CD14-positive monocyte (primary cell): ENCODE results near the gene CYTH4. TPM values are rescaled to one million over a fixed set of nuclear protein-coding genes. Genes with fewer than 3 reads are reported as not detected.

Experiments
- DNase-seq, 3 donors: peaks; one replicate each; pipeline ENCODE4 v3.0.0-alpha.2; 2011 to 2022
- H2AFZ ChIP-seq: 2 replicates; pipeline ENCODE4 v1.6.0; 2012; ENCODE audit warnings: mild to moderate bottlenecking, low read depth, low read length, inconsistent platforms; ENCODE audit not compliant: insufficient read depth, poor library complexity, severe bottlenecking
- H3K27ac ChIP-seq, 2 donors: 1 replicate in 1 of 2; 2 replicates in 1 of 2; pipeline ENCODE4 v1.5.1; 2012 to 2013; ENCODE audit warnings: low read length in 2 of 2, control low read depth in 1 of 2, inconsistent platforms in 1 of 2, low read depth in 1 of 2, mild to moderate bottlenecking in 1 of 2
- H3K27me3 ChIP-seq, 2 donors: one replicate each; pipeline versions ENCODE4 v1.6.0 to v1.6.1; 2011 to 2013; ENCODE audit warnings: low read length in 2 of 2; ENCODE audit not compliant: control insufficient read depth in 2 of 2, insufficient read depth in 2 of 2
- H3K36me3 ChIP-seq, 2 donors: replicated peaks in 1 of 2; 1 replicate in 1 of 2; 2 replicates in 1 of 2; pipeline versions ENCODE4 v1.5.1 to v1.6.1; 2012 to 2013; ENCODE audit warnings: low read length in 2 of 2, control low read depth in 1 of 2, inconsistent platforms in 1 of 2, mild to moderate bottlenecking in 1 of 2; ENCODE audit not compliant: insufficient read depth in 2 of 2, control insufficient read depth in 1 of 2
- H3K4me1 ChIP-seq, 2 donors: 1 replicate in 1 of 2; 2 replicates in 1 of 2; pipeline versions ENCODE4 v1.5.1 to v1.6.1; 2012 to 2013; ENCODE audit warnings: low read length in 2 of 2, control low read depth in 1 of 2, inconsistent platforms in 1 of 2, mild to moderate bottlenecking in 1 of 2, moderate library complexity in 1 of 2; ENCODE audit not compliant: insufficient read depth in 2 of 2, control insufficient read depth in 1 of 2
- H3K4me2 ChIP-seq: replicated peaks from 2 replicates; pipeline ENCODE3; 2012; ENCODE audit warnings: low read length, moderate library complexity, mild to moderate bottlenecking; ENCODE audit not compliant: poor library complexity, severe bottlenecking; ENCODE audit errors: extremely low read depth
- H3K4me3 ChIP-seq, 3 experiments: fragments of 200-600 bp in 1 of 3; sonication (generic) in 1 of 3; replicated peaks in 1 of 3; 1 replicate in 2 of 3; 2 replicates in 1 of 3; pipeline ENCODE4 v1.5.1; 2011 to 2013; ENCODE audit warnings: low read length in 3 of 3, mild to moderate bottlenecking in 3 of 3, control low read depth in 2 of 3, low read depth in 2 of 3, inconsistent platforms in 1 of 3, moderate library complexity in 1 of 3
- H3K79me2 ChIP-seq: 2 replicates; pipeline ENCODE4 v1.6.0; 2012; ENCODE audit warnings: mild to moderate bottlenecking, control low read depth, inconsistent platforms, low read length, moderate library complexity; ENCODE audit not compliant: insufficient read depth
- H3K9ac ChIP-seq: 2 replicates; pipeline ENCODE4 v1.6.0; 2017; ENCODE audit warnings: low read length, mild to moderate bottlenecking; ENCODE audit not compliant: insufficient read depth, poor library complexity, severe bottlenecking
- H3K9me3 ChIP-seq, 2 donors: replicated peaks in 1 of 2; 1 replicate in 1 of 2; 2 replicates in 1 of 2; pipeline versions ENCODE4 v1.5.1 to v1.6.1; 2012 to 2013; ENCODE audit warnings: low read length in 2 of 2, control low read depth in 1 of 2; ENCODE audit not compliant: control insufficient read depth in 1 of 2, insufficient read depth in 1 of 2
- H4K20me1 ChIP-seq: 2 replicates; pipeline ENCODE4 v1.6.0; 2012; ENCODE audit warnings: mild to moderate bottlenecking, low read length, control low read depth, moderate library complexity; ENCODE audit not compliant: insufficient read depth
- H3K27ac Mint-ChIP-seq, 7 donors: one replicate each; pipeline ENCODE4 v1.8.0; 2020; ENCODE audit warnings: mild to moderate bottlenecking in 7 of 7, mixed read lengths in 7 of 7, moderate library complexity in 6 of 7, inconsistent platforms in 2 of 7
- H3K27me3 Mint-ChIP-seq, 3 donors: one replicate each; pipeline ENCODE4 v1.8.0; 2021 to 2022; ENCODE audit warnings: low read depth in 3 of 3, mild to moderate bottlenecking in 3 of 3, mixed read lengths in 3 of 3, moderate library complexity in 3 of 3, inconsistent platforms in 1 of 3
- H3K36me3 Mint-ChIP-seq, 2 donors: one replicate each; pipeline ENCODE4 v1.8.0; 2020; ENCODE audit warnings: mixed read lengths in 2 of 2, inconsistent platforms in 1 of 2, mild to moderate bottlenecking in 1 of 2
- H3K4me1 Mint-ChIP-seq: one replicate; pipeline ENCODE4 v1.8.0; 2020; ENCODE audit warnings: mild to moderate bottlenecking, mixed read lengths
- H3K4me3 Mint-ChIP-seq, 2 donors: one replicate each; pipeline ENCODE4 v1.8.0; 2020; ENCODE audit warnings: mild to moderate bottlenecking in 2 of 2, mixed read lengths in 2 of 2, moderate library complexity in 1 of 2
- H3K9me3 Mint-ChIP-seq, 7 donors: one replicate each; pipeline ENCODE4 v1.8.0; 2020 to 2022; ENCODE audit warnings: mixed read lengths in 7 of 7, mild to moderate bottlenecking in 6 of 7, moderate library complexity in 6 of 7, inconsistent platforms in 2 of 7
- CTCF ChIP-seq: fragments of 200-600 bp; IDR thresholded peaks from one replicate; pipeline ENCODE4 v1.8.0; 2022; ENCODE audit warnings: antibody characterized with exemption, mild to moderate bottlenecking
- WGBS: methylation state at CpG from one replicate; pipeline ENCODE4 v1.1.5; 2013; ENCODE audit warnings: missing lambda C conversion rate; ENCODE audit not compliant: insufficient coverage; 5-methylcytosine and 5-hydroxymethylcytosine counted together
- intact Hi-C, 2 donors: fragments of 100-400 bp; cut with micrococcal nuclease; formaldehyde crosslinking; loops; one replicate each; pipeline versions ENCODE4 v1.15.0 to v1.15.1; 2023
- polyA plus RNA-seq, 3 donors: library from polyadenylated mRNA; depleted of rRNA in 1 of 3; unstranded in 2 of 3; stranded (reverse) in 1 of 3; fragments of 300-500 nt in 2 of 3; fragments of >200 nt in 1 of 3; fragmentation: Illumina TruSeq in 2 of 3; gene quantifications; 1 replicate in 2 of 3; 2 replicates in 1 of 3; pipeline ENCODE4 v1.2.3, GENCODE V29; 2012 to 2021

CYTH4 gene
- polyA plus RNA-seq, 3 donors: 51.0 to 254 (median 70.0) TPM

GRCh38 chr22:37270928-37271650 is 11.2 kb upstream of the CYTH4 start:
- intact Hi-C loops: loop anchor here in 1 of 2 donors (2.0 kb wide), 1 partner anchor 40 kb away; no protein-coding TSS in a partner anchor
- 17% methylated on average over 5 of the region's 8 CpGs for WGBS
- Histone ChIP-seq H2AFZ (no peak overlapping the region), H3K36me3 (no peaks in the 10 kb centered on the region), H3K4me2 (peak overlapping the region; percentile 30), H3K9ac (no peak overlapping the region), H3K9me3 (no peaks in the 10 kb centered on the region), H4K20me1 (no peaks in the 10 kb centered on the region), H3K79me2 (no peaks in the 10 kb centered on the region), H3K4me1 (peaks cover 95 to 98% of the 10 kb centered on the region in 2 donors), H3K27me3 (no peaks in the 10 kb centered on the region), H3K4me3 (peak overlapping the region in 1 of 3 experiments; percentile 7), H3K27ac (peak overlapping the region; percentile 46 to 78)
- Mint-ChIP-seq H3K36me3 (peaks cover 0 to 2% of the 10 kb centered on the region in 2 donors), H3K27me3 (peaks cover 0 to 5% (median 3%) of the 10 kb centered on the region in 3 donors), H3K9me3 (peaks cover 0 to 4% (median 0%) of the 10 kb centered on the region in 7 donors), H3K4me3 (no peak overlapping the region), H3K4me1 (peaks cover 94% of the 10 kb centered on the region), H3K27ac (peak overlapping the region; percentile 90 to 96 (median 95))
- no peak for TF ChIP-seq CTCF
- peak; percentile 92 to 98 (median 96) for DNase-seq

GRCh38 chr22:37273126-37273845 is 9.0 kb upstream of the CYTH4 start:
- peak in 2 of 3 donors; percentile 65 to 75 for DNase-seq
- WGBS: 58% methylated on average over 13 of the region's 17 CpGs
- H2AFZ ChIP-seq: peak overlapping the region; percentile 23
- Mint-ChIP-seq H3K9me3 (peaks cover 0 to 4% (median 2%) of the 10 kb centered on the region in 7 donors), H3K4me3 (peak overlapping the region in 1 of 2 donors; percentile 48), H3K27ac (peak overlapping the region; percentile 54 to 95 (median 64)), H3K36me3 (peaks cover 0 to 3% of the 10 kb centered on the region in 2 donors), H3K27me3 (peaks cover 0 to 7% (median 0%) of the 10 kb centered on the region in 3 donors), H3K4me1 (peaks cover 92% of the 10 kb centered on the region)
- no peak for TF ChIP-seq CTCF
- H3K4me2 ChIP-seq: peak overlapping the region; percentile 6
- no peaks in the 10 kb centered on the region for H3K9me3 ChIP-seq
- no peaks in the 10 kb centered on the region for H3K36me3 ChIP-seq
- no peaks in the 10 kb centered on the region for H3K27me3 ChIP-seq
- H3K9ac ChIP-seq: no peak overlapping the region
- no peaks in the 10 kb centered on the region for H4K20me1 ChIP-seq
- H3K4me1 ChIP-seq: peaks cover 93 to 97% of the 10 kb centered on the region in 2 donors
- H3K27ac ChIP-seq: peak overlapping the region in 1 of 2 donors; percentile 80
- no peaks in the 10 kb centered on the region for H3K79me2 ChIP-seq
- intact Hi-C loops: no loop called here
- H3K4me3 ChIP-seq: no peak overlapping the region
